DOHH2 (cell line): ENCODE measurements around the gene NAIF1.
"Not testable (repeated sequence)": the region's sequence is repeated elsewhere in the genome, so short reads cannot be mapped to it uniquely, and the experiment has no call there.

Source experiments
- H3F3A ChIP-seq: fragments of 200-600 bp; sonication (generic), shearing (Covaris generic); 2 replicates; pipeline ENCODE4 v1.6.0; 2016; ENCODE audit warnings: antibody characterized with exemption, mild to moderate bottlenecking; ENCODE audit not compliant: control insufficient read depth, insufficient read depth
- H3K27ac ChIP-seq: fragments of 200-600 bp; sonication (generic); 2 replicates; pipeline ENCODE4 v1.5.1; 2014; ENCODE audit warnings: low read depth, mild to moderate bottlenecking, low read length, moderate library complexity
- H3K27me3 ChIP-seq: fragments of 200-600 bp; sonication (generic); 2 replicates; pipeline ENCODE4 v1.6.1; 2014; ENCODE audit warnings: mild to moderate bottlenecking, low read length, mixed read lengths; ENCODE audit not compliant: control insufficient read depth
- H3K36me3 ChIP-seq: fragments of 200-600 bp; sonication (generic); 2 replicates; pipeline ENCODE4 v1.6.1; 2014; ENCODE audit warnings: mild to moderate bottlenecking, low read length, moderate library complexity, mixed read lengths; ENCODE audit not compliant: control insufficient read depth
- H3K4me1 ChIP-seq: fragments of 200-600 bp; sonication (generic); 2 replicates; pipeline ENCODE4 v1.6.1; 2014; ENCODE audit warnings: mild to moderate bottlenecking, low read length, mixed read lengths; ENCODE audit not compliant: control insufficient read depth
- H3K4me2 ChIP-seq: fragments of 200-600 bp; sonication (generic); 2 replicates; pipeline ENCODE4 v1.6.0; 2014; ENCODE audit warnings: mild to moderate bottlenecking, low read length, moderate library complexity
- H3K4me3 ChIP-seq: fragments of 200-600 bp; sonication (generic); 2 replicates; pipeline ENCODE4 v1.5.1; 2014; ENCODE audit warnings: mild to moderate bottlenecking, low read length, mixed read lengths
- H3K79me2 ChIP-seq: fragments of 200-600 bp; sonication (generic); 2 replicates; pipeline ENCODE4 v1.6.1; 2014; ENCODE audit warnings: mild to moderate bottlenecking, low read length, mixed read lengths; ENCODE audit not compliant: control insufficient read depth
- H3K9me2 ChIP-seq: fragments of 200-600 bp; sonication (generic); replicated peaks from 2 replicates; pipeline ENCODE4 v1.6.1; 2014; ENCODE audit warnings: mild to moderate bottlenecking, low read length, mixed read lengths; ENCODE audit not compliant: control insufficient read depth
- H3K9me3 ChIP-seq: fragments of 200-600 bp; sonication (generic); 2 replicates; pipeline ENCODE4 v1.6.1; 2014; ENCODE audit warnings: antibody characterized with exemption, low read length, mixed read lengths; ENCODE audit not compliant: control insufficient read depth, insufficient read depth
- H4K20me1 ChIP-seq: fragments of 200-600 bp; sonication (generic); 2 replicates; pipeline ENCODE4 v1.6.0; 2014; ENCODE audit warnings: low read depth, mild to moderate bottlenecking, antibody characterized with exemption, low read length, moderate library complexity; ENCODE audit not compliant: control insufficient read depth, insufficient read depth
- EZH2phosphoT487 ChIP-seq: fragments of 200-600 bp; sonication (generic); IDR thresholded peaks from 2 replicates; pipeline ENCODE4 v1.6.1; 2017; ENCODE audit warnings: borderline replicate concordance, mild to moderate bottlenecking, antibody characterized with exemption, low read length, moderate library complexity, mixed read lengths
- TF ChIP-seq, protein P1 (sequence below): fragments of 200-600 bp; sonication (generic); IDR thresholded peaks from one replicate; pipeline ENCODE4 v1.5.1; 2014; ENCODE audit warnings: antibody characterized with exemption, mild to moderate bottlenecking, low read depth, low read length; ENCODE audit not compliant: poor library complexity, severe bottlenecking

The NAIF1 gene

DNA sequence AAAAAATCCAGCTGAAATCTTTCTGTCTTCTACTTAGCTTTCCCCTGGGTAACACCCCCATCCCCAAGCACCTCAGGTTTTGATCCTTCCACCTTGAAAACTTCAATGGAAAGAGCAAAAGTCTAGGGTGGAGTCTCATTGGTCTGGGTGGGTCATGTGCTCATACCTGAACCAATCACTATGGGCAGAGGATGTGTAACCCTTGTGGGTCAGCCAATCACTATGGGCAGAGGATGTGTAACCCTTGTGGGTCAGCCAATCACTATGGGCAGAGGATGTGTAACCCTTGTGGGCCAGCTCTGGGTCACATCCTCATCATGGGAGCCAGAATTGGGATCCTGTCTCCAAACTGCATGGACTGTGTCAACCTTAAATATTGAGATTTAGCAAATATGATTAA, 18.5 kb downstream of the NAIF1 start:
- Histone ChIP-seq H3K79me2 (no peaks in the 10 kb centered on the region), H3K4me3 (no peak overlapping the region), H3F3A (peaks cover 4% of the 10 kb centered on the region; the same call in 1 of the 2 replicates), H3K36me3 (no peaks in the 10 kb centered on the region), H4K20me1 (no peaks in the 10 kb centered on the region), H3K4me1 (peaks cover 9% of the 10 kb centered on the region), H3K4me2 (no peak overlapping the region), H3K27ac (no peak overlapping the region), H3K9me2 (no peaks in the 10 kb centered on the region), H3K27me3 (peaks cover 2% of the 10 kb centered on the region; the same call in 1 of the 2 replicates), H3K9me3 (no peaks in the 10 kb centered on the region)
- TF ChIP-seq, protein P1, sequence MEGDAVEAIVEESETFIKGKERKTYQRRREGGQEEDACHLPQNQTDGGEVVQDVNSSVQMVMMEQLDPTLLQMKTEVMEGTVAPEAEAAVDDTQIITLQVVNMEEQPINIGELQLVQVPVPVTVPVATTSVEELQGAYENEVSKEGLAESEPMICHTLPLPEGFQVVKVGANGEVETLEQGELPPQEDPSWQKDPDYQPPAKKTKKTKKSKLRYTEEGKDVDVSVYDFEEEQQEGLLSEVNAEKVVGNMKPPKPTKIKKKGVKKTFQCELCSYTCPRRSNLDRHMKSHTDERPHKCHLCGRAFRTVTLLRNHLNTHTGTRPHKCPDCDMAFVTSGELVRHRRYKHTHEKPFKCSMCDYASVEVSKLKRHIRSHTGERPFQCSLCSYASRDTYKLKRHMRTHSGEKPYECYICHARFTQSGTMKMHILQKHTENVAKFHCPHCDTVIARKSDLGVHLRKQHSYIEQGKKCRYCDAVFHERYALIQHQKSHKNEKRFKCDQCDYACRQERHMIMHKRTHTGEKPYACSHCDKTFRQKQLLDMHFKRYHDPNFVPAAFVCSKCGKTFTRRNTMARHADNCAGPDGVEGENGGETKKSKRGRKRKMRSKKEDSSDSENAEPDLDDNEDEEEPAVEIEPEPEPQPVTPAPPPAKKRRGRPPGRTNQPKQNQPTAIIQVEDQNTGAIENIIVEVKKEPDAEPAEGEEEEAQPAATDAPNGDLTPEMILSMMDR, result no peak
- TF ChIP-seq EZH2phosphoT487, result no peak

DNA sequence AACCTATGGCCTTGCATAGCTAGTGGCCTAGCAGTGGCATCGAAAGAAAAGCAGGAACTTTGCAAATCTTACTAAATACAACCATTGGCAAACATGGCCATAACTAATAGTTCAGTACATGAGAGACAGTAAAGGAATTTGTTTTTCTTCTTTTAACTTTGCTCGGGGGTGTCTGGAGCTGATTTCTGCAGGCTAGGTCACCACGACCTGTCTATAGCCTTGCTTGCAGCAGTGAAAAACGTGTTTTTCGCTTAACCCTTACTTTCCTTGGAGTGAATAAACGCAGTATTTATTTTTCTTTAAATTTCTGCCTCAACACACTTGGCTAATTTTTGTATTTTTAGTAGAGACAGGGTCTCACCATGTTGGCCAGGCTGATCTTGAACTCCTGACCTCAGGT, 19.9 kb downstream of the NAIF1 start:
- Histone ChIP-seq H3K4me3 (no peak overlapping the region), H4K20me1 (no peaks in the 10 kb centered on the region), H3K27ac (no peak overlapping the region), H3K27me3 (peaks cover 6% of the 10 kb centered on the region; the same call in 1 of the 2 replicates), H3K9me3 (no peaks in the 10 kb centered on the region), H3F3A (peaks cover 4% of the 10 kb centered on the region; the same call in 1 of the 2 replicates), H3K4me1 (peaks cover 7% of the 10 kb centered on the region), H3K36me3 (no peaks in the 10 kb centered on the region), H3K4me2 (no peak overlapping the region), H3K9me2 (no peaks in the 10 kb centered on the region), H3K79me2 (no peaks in the 10 kb centered on the region)
- TF ChIP-seq EZH2phosphoT487, result no peak
- TF ChIP-seq, protein P1, result no peak

DNA sequence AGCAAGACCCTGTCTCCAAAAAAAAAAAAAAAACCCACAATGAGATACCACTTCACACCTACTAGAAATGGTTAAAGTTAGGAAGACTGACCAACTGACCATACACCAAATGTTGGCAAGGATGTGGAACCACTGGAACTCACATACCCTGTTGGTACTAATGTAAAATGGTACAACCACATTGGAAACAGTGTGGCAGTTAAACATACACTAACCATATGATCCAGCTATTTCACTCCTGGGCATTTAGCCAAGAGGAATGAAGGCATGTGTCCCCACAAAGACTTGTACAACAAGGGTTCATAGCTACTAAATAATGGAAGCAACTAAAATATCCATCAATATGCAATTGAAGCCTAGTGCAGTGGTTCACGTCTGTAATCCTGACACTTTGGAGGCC, 21.3 kb downstream of the NAIF1 start:
- Histone ChIP-seq H4K20me1 (no peaks in the 10 kb centered on the region), H3K4me3 (no peak overlapping the region), H3K9me3 (no peaks in the 10 kb centered on the region), H3K4me2 (no peak overlapping the region), H3K9me2 (no peaks in the 10 kb centered on the region), H3K27me3 (peaks cover 11% of the 10 kb centered on the region; the same call in 1 of the 2 replicates), H3K4me1 (no peaks in the 10 kb centered on the region), H3K79me2 (no peaks in the 10 kb centered on the region), H3K36me3 (no peaks in the 10 kb centered on the region), H3K27ac (no peak overlapping the region), H3F3A (peaks cover 4% of the 10 kb centered on the region; the same call in 1 of the 2 replicates)
- TF ChIP-seq, protein P1, result no peak
- no peak for TF ChIP-seq EZH2phosphoT487

DNA sequence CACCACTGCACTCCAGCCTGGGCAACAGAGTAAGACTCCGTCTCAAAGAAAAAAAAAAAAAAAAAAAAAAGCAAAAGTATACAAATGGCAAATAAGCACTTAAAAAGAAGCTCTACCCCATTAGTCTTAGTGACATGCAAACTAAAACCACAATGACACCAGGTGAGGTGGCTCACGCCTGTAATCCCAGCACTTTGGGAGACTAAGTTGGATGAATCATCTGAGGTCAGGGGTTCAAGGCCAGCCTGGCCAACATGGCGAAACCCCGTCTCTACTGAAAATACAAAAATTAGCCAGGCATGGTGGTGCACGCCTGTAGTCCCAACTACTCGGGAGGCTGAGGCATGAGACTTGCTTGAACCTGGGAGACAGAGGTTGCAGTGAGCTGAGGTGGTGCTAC, 21.7 kb downstream of the NAIF1 start:
- H4K20me1 ChIP-seq, H3K27ac ChIP-seq, H3K9me2 ChIP-seq, H3K9me3 ChIP-seq, H3K79me2 ChIP-seq, H3K4me1 ChIP-seq, H3K36me3 ChIP-seq, H3K4me2 ChIP-seq, H3F3A ChIP-seq, H3K4me3 ChIP-seq: not testable (repeated sequence)
- peaks cover 11% of the 10 kb centered on the region; the same call in 1 of the 2 replicates for H3K27me3 ChIP-seq
